GM18502 (cell line): ENCODE data around the gene KRT3.
"Not testable (repeated sequence)": the region's sequence is repeated elsewhere in the genome, so short reads cannot be mapped to it uniquely, and the experiment has no call there.

Source experiments
- ATAC-seq: cut with Tn5 transposase; IDR thresholded peaks from one replicate; pipeline ENCODE4 v1.9.1; 2021; ENCODE audit warnings: mild to moderate bottlenecking; ENCODE audit not compliant: unreplicated experiment, poor library complexity

The KRT3 gene

DNA sequence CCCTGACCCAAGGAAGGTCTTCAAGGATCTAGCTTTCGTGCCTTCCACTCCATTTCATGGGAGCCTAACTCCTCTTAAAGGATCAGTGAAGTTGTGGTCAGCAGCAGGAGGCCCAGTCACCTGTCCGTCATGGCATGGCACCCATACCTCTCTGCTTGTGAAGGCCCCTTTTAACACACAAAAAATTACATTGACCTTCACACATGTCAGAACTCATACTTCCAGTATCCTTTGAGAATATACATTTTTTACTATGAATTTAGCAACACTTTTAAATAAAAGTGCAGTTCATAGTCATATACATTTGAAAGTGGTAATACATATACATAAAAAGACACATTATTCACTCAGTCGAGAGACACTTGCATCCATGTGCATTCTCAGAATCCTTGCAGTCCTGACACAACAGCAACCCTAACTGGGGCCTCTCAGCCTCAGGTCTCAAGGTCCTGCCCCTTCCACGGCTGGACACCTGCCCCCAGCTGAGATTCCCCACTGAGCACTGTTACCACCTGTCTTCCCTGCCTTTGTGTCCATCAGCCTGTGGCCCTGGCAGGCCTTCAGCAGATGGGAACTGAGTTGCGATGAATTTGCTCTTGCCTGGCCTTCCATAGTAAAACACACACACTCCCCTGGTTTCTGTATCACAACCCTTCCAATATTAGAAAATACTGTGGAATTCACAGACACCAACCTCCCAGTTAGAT lies 3.7 kb upstream of the KRT3 start:
- ATAC-seq: no peak

GRCh38 chr12:52798671-52799504 lies 3.0 kb upstream of the KRT3 start:
- ATAC-seq: no peak

- ATAC-seq: no peak
Observed at GRCh38 chr12:52798003-52798670, 2.2 kb upstream of the KRT3 start.

DNA sequence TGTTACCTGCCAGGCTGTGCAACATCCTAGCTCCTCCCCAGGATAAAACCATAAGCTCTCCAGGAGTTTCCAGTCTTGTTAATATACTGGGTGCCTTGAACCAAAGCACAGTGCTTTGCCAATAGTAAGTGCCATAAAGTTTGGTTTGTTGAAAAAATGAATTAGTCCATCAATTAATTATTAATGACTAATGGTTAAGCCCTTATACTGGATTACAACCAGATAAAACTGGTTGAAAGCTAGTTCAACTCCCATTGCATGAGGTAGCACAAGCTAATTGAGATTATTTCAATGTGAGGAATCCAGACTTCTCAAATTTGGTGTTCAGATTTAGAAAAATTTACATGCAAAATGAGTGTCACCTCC lies 1.6 kb upstream of the KRT3 start:
- no peak for ATAC-seq

DNA sequence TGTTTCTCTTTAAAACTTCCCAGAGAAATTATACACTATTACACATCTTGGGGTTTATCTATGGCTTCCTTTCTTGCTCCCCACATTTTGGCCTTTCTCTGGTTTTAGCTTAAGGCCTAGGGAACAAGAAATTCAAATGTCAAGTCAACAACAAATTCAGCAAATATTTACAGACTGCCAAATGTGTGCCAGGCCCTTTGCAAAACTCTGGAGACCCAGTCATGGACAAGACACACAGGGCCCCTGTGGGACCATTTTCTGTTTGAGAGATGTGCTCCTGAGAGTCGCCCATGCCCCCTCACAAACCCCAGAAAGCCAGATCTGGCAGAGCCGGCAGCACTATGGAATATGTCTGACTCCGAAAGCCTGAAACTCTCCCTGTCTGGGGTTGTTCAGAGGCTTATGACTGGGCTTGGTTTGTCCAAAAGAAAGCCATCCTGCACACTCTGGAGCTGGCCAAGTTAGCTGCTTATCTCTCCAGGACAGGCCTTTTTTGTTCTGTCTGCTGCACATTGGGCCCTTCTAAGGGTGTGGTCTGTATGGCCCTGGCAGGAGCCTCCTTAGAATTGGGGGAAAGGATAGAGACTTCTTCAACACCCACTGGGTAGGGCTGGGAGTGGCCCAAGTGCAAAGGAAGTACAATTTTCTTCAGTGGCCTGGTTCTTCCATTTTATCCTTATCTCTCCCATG lies 1.1 kb upstream of the KRT3 start:
- ATAC-seq: no peak

DNA sequence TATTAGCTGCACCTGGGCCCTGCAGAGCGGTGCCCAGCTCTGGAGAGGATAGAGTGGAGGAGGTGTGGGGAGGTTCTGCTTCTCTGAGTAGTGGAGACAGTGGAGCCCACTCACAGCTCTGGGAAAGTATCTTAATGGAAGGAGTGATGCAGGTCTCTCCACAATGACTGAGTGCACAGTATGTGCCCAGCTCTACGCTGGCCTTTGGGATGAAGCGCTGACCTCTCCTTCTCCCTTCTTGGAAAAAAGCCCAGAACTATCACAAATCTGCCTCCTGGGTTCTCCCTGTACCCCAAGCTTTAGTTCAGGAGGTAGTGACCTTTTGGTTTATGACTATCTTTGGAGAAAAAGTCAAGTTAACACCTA lies 495 bp upstream of the KRT3 start:
- no peak for ATAC-seq

DNA sequence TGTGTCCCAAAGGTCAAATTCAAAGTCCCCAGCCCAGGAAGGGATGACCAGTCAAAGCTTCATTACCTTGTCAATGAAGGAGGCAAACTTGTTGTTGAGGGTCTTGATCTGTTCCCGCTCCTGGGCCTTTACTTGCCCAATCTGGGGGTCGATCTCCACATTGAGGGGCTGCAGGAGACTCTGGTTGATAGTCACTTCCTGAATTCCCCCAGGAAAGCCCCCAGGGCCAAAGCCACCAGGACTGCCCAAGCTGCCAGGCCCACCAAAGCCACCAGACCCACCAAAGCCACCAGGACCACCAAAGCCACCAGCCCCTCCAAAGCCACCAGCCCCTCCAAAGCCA lies 614 bp downstream of the KRT3 start:
- ATAC-seq: not testable (repeated sequence)

DNA sequence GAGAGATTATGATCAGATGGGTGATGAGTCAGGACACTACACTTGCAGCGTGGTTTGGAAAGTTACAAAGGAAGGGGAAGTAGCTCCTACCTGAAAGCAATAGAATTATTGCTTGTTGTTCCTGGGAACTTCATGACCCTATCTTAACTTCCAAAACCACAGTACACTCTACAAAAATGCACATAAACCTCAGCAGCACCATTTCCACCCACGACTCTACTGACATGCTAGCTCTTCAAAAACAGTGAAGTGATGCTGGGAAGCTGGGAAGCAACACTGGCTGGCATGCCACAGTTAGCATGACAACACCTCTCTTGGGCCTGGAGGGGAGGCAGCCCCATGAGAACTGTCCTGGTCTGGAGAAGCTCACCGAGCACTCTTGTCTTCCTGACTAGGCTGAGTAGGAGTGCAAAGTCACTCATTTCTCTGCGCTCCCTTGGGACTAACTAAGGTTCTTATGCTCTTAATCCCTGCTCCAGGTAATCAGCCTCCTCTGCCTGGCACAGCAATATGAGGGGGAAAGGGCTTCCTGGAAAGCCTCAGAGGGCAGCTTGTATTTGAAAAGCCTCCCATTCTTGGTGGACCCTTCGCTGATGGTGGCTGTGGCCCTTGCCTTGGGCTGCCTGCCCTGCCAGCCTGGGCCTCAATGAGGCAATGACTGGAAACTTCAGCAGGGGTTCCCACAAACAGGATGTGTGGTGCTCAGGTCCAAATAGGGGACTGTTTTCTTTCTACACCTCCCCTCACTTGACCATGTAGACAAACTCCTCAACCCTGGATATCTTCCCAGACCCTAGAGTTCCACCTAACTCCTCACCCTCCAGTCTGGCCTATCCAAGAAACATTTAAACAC lies 1.2 kb downstream of the KRT3 start:
- no peak for ATAC-seq

DNA sequence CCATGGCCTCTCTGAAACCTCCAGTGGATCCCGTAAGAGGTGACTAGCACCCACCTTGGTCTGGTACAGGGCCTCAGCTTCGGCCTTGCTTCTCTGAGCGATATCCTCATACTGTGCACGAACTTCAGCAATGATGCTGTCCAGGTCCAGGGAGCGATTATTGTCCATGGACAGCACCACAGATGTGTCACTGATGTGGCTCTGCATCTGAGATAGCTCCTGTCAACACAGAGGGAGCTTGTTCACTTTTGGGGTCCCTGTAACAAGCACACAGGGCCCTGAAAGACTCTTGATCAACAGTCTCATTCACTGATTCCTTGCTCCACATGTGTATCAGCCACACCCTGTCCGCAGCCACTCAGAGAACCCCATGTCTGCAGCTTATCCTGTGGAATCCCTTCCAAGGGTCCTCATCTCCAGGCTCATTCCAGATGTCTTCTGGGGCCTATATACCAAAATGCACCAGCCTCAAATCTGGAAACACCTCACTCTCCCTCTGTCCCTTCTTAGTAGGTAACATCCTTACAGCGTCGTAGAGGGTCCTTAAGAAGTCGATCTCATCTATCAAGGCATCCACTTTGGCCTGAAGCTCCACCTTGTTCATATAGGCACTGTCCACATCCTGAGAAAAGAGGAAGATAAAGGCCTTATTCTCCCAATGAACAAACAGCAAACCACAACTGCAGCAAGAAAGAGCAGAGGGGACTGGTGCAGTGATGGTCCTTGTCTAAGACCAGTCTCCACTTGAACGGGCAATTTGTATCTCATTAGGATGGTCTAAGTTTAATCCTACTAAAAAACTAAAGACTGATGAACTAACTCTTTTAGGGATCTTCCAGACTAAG lies 3.5 kb downstream of the KRT3 start:
- no peak for ATAC-seq

DNA sequence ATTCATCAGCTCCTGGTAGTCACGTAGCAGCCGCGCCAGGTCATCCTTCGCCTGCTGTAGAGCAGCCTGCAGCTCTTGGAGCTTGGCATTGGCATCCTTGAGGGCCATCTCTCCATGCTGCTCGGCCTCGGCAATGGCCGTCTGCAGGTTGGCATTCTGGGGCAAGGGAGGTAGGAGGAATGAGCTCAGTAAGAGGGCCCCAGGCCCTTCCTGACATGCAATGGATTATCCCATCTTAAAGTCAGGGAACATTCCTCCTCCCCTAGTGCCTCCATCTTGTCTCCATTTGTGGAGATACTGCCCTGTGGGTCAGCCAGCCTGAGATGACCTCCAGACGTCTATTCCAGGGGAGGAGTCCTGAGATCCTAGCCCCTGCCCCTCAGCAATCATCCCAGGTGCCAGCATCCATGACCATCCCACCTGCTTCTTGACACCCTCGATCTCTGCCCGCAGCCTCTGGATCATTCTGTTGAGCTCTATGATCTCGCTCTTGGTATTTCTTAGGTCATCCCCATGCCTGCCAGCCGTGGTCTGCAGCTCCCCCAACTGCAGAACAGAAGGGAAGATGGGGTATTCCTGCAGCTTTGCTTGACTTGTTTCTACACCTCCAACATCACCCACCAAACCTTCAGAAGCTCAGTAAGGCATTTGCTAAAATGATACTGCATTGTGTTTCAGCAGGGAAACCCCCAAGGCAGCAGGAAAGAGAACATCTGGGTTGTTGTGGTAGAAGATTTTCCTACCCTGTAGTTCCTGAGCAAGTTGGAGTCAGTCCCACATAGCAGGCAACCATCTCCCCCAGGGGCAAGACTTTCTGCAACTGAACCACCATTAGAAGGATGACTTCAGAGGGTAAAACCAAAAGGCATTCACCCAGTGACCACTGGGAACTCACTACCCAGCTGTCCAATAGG lies 4.4 kb downstream of the KRT3 start:
- no peak for ATAC-seq

DNA sequence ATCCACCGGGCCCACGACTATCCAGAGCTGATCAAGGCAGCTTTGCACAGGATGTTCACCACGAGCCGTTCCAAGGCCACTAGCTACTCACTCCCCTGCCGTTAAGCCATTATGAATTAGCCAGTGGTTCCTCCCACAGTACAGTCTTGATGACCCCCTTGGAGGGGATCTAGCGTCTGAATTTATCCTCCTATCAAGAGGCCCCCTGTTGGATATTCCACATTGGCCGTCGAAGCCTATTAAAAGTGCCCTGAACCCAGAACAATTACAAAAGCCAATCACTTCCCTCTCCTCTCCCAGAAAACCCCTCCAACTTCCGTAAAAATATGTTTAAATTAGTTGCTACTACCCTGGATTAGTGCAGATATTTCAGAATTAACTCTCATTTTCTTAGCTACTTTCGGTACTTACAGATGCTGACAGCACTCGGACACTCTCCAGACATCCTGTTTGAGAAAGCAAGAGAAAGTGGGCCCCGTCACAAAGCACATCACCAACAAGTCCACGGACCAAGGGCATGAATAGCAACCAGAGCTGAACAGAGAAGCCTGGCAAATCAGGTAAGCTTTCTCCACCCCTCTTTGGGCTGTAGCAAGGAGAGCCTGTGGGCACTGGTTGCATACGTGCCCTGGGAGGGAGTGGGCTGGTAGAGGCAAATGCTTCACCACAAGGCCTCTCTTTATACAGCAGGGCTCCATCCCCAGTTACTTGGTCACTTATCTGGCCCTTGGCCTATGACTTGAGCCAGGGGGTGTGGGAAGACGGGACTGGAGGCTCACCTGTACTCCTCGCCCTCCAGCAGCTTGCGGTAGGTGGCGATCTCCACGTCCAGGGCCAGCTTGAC lies 5.3 kb downstream of the KRT3 start:
- no peak for ATAC-seq

DNA sequence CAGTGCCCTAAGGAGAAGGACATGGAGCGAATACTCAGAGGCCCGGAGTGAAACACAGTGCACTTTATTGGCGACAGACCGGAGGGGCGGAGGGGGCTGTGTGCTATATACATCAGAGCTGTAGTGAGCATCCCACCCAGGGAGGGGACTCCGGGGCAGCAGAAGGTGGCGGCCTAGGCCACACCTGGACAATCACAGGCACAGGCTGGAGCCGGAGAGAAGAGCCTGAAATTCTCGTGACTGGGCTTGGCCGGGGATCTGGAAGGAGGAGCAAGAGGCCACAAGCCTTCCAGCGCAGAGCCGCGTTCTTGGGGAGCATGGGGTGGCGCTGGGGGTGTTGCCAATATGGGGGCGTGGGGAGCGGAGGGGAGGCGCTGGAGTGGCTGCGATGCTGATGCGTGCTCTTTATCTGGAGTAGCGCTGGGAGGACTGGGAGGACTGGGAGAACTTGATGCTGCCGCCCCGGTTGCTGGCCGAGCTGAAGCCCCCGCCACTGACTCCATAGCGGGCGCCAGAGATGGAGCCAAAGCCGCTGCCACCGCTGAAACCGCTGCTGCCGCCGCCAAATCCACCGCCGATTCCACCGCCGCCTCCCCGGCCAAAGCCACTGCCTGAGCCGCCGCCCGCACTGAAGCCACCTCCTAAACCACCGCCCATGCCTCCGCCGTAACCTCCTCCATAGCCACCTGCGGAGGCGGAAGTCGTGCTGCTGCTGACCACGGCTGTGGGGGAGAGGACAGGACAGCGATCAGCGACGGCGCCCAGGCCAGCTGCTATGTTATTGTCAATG lies 6.1 kb downstream of the KRT3 start:
- no peak for ATAC-seq

GRCh38 chr12:52788876-52789636 lies 6.9 kb downstream of the KRT3 start:
- ATAC-seq: no peak

- no peak for ATAC-seq
Observed at GRCh38 chr12:52788192-52788875, 7.6 kb downstream of the KRT3 start.
